Kasumi-1 (cell line): ENCODE data around the gene TACC2.

Experiments used
- DNase-seq, 2 experiments: peaks; one replicate each; lab custom pipeline; 2025; lab: John Stamatoyannopoulos, UW

TACC2 gene

GRCh38 chr10:122220736-122221135 is 231.8 kb downstream of the TACC2 start:
- DNase-seq: no peak

GRCh38 chr10:122221958-122222357 is 233.0 kb downstream of the TACC2 start:
- DNase-seq: no peak

- no peak for DNase-seq
Measured at GRCh38 chr10:122222638-122223037, 233.7 kb downstream of the TACC2 start.

- DNase-seq: no peak
Measured at GRCh38 chr10:122224159-122224558, 235.2 kb downstream of the TACC2 start.

- no peak for DNase-seq
Measured at GRCh38 chr10:122225330-122225729, 236.4 kb downstream of the TACC2 start.

- no peak for DNase-seq
Measured at GRCh38 chr10:122227754-122228153, 238.8 kb downstream of the TACC2 start.

GRCh38 chr10:122229666-122230065 is 240.7 kb downstream of the TACC2 start:
- DNase-seq: no peak

- DNase-seq: no peak
Measured at GRCh38 chr10:122230222-122230621, 241.3 kb downstream of the TACC2 start.

GRCh38 chr10:122232769-122233168 is 243.8 kb downstream of the TACC2 start:
- DNase-seq: no peak

- DNase-seq: no peak
Measured at GRCh38 chr10:122233857-122234348, 244.9 kb downstream of the TACC2 start.

GRCh38 chr10:122234416-122234815 is 245.5 kb downstream of the TACC2 start:
- DNase-seq: no peak

GRCh38 chr10:122236690-122237306 is 247.8 kb downstream of the TACC2 start:
- no peak for DNase-seq

- DNase-seq: no peak
Measured at GRCh38 chr10:122237331-122237990, 248.5 kb downstream of the TACC2 start.

- no peak for DNase-seq
Measured at GRCh38 chr10:122239578-122240257, 250.8 kb downstream of the TACC2 start.

- DNase-seq: no peak
Measured at GRCh38 chr10:122240401-122240800, 251.4 kb downstream of the TACC2 start.

- no peak for DNase-seq
Measured at GRCh38 chr10:122241836-122242235, 252.9 kb downstream of the TACC2 start.

- no peak for DNase-seq
Measured at GRCh38 chr10:122243550-122243949, 254.6 kb downstream of the TACC2 start.

GRCh38 chr10:122244001-122244975 is 255.3 kb downstream of the TACC2 start:
- DNase-seq: no peak

GRCh38 chr10:122245136-122245535 is 256.2 kb downstream of the TACC2 start:
- no peak for DNase-seq

- DNase-seq: no peak
Measured at GRCh38 chr10:122245897-122246296, 256.9 kb downstream of the TACC2 start.

GRCh38 chr10:122246830-122247520 is 258.0 kb downstream of the TACC2 start:
- no peak for DNase-seq
